SK-N-SH (cell line): ENCODE data around the gene CPNE1. TPM values are rescaled to one million over a fixed set of nuclear protein-coding genes. Genes with fewer than 3 reads are reported as not detected.

Experiments used
- CTCF ChIA-PET: fragments of 300-600, 350-600 bp; formaldehyde crosslinking; extraction: SDS; loops from one replicate; lab custom pipeline; 2021; lab: Yijun Ruan, JAX
- POLR2A ChIA-PET: fragments of 350-600 bp; sonication (Branson Sonifier 250); formaldehyde crosslinking; extraction: SDS; loops from one replicate; lab custom pipeline; 2020; ENCODE audit warnings: antibody characterized with exemption, inconsistent platforms; lab: Yijun Ruan, JAX
- DNase-seq: peaks from one replicate; pipeline ENCODE4 v3.0.0; 2012
- H2AFZ ChIP-seq: fragments of 200-600 bp; sonication (generic); 2 replicates; pipeline ENCODE4 v1.8.1; 2016; ENCODE audit warnings: antibody characterized with exemption, mild to moderate bottlenecking, low read depth
- H3F3A ChIP-seq: fragments of 200-600 bp; sonication (generic); replicated peaks from 2 replicates; pipeline ENCODE3; 2016; ENCODE audit warnings: antibody characterized with exemption, mild to moderate bottlenecking; ENCODE audit not compliant: insufficient read depth
- H3K27ac ChIP-seq, 2 experiments: fragments of 200-500 bp in 1 of 2; fragments of 200-600 bp in 1 of 2; sonication (Bioruptor generic) in 1 of 2; sonication (generic), shearing (Covaris generic) in 1 of 2; 2 replicates each; pipeline versions ENCODE4 v1.5.1 to v1.6.1; 2014 to 2016; ENCODE audit warnings: low read depth in 2 of 2, inconsistent platforms in 1 of 2, low read length in 1 of 2, mild to moderate bottlenecking in 1 of 2, mixed read lengths in 1 of 2
- H3K27me3 ChIP-seq: fragments of 200-600 bp; sonication (generic), shearing (Covaris generic); 2 replicates; pipeline ENCODE4 v1.6.1; 2016; ENCODE audit warnings: mixed run types; ENCODE audit not compliant: insufficient read depth
- H3K36me3 ChIP-seq, 2 experiments: fragments of 200-500 bp in 1 of 2; fragments of 200-600 bp in 1 of 2; sonication (Bioruptor generic) in 1 of 2; sonication (generic) in 1 of 2; replicated peaks in 1 of 2; 2 replicates each; pipeline versions ENCODE3 to v1.5.1; 2014 to 2016; ENCODE audit warnings: low read length in 1 of 2, mild to moderate bottlenecking in 1 of 2; ENCODE audit not compliant: insufficient read depth in 2 of 2, control insufficient read depth in 1 of 2
- H3K4me1 ChIP-seq, 2 experiments: fragments of 200-500 bp in 1 of 2; fragments of 200-600 bp in 1 of 2; sonication (Bioruptor generic) in 1 of 2; sonication (generic), shearing (Covaris generic) in 1 of 2; 2 replicates each; pipeline versions ENCODE4 v1.5.1 to v1.6.1; 2014 to 2016; ENCODE audit warnings: low read depth in 1 of 2, low read length in 1 of 2, mixed run types in 1 of 2; ENCODE audit not compliant: insufficient read depth in 2 of 2, control insufficient read depth in 1 of 2
- H3K4me2 ChIP-seq: fragments of 200-600 bp; sonication (generic), shearing (Covaris generic); 2 replicates; pipeline ENCODE4 v1.6.1; 2017; ENCODE audit warnings: mixed run types
- H3K4me3 ChIP-seq, 2 experiments: fragments of 200-500 bp in 1 of 2; fragments of 200-600 bp in 1 of 2; sonication (Bioruptor generic) in 1 of 2; sonication (generic), shearing (Covaris generic) in 1 of 2; 2 replicates each; pipeline versions ENCODE4 v1.5.1 to v1.8.1; 2014 to 2016; ENCODE audit warnings: low read depth in 2 of 2, inconsistent platforms in 1 of 2, low read length in 1 of 2, mild to moderate bottlenecking in 1 of 2, mixed read lengths in 1 of 2, moderate library complexity in 1 of 2
- H3K79me2 ChIP-seq: fragments of 200-600 bp; sonication (generic); 2 replicates; pipeline ENCODE4 v1.8.1; 2017; ENCODE audit warnings: mild to moderate bottlenecking; ENCODE audit not compliant: insufficient read depth
- H3K9ac ChIP-seq: fragments of 200-600 bp; sonication (generic); 2 replicates; pipeline ENCODE4 v1.6.1; 2017; ENCODE audit warnings: mixed run types
- H3K9me2 ChIP-seq: fragments of 200-600 bp; sonication (generic); 2 replicates; pipeline ENCODE4 v1.6.1; 2017; ENCODE audit warnings: mixed run types
- H3K9me3 ChIP-seq: fragments of 200-600 bp; sonication (generic); 2 replicates; pipeline ENCODE4 v1.6.1; 2017; ENCODE audit warnings: mixed run types, mild to moderate bottlenecking, moderate library complexity
- H4K20me1 ChIP-seq: fragments of 200-600 bp; sonication (generic); 2 replicates; pipeline ENCODE4 v1.6.1; 2017; ENCODE audit warnings: mild to moderate bottlenecking, mixed run types; ENCODE audit not compliant: insufficient read depth
- CHD2 ChIP-seq: fragments of 150-350 bp; IDR thresholded peaks from 2 replicates; pipeline ENCODE4 v1.6.1; 2018; ENCODE audit warnings: low read length; ENCODE audit not compliant: partially characterized antibody
- CTCF ChIP-seq: fragments of 200-600 bp; sonication (generic); IDR thresholded peaks from 2 replicates; pipeline ENCODE4 v1.6.1; 2017; ENCODE audit warnings: antibody characterized with exemption, mild to moderate bottlenecking, moderate library complexity
- EP300 ChIP-seq, 2 experiments: IDR thresholded peaks; 2 replicates each; pipeline versions ENCODE4 v1.4.0 to v1.6.1; 2012; ENCODE audit warnings: borderline replicate concordance in 1 of 2, low read depth in 1 of 2, low read length in 1 of 2
- EZH2phosphoT487 ChIP-seq: fragments of 200-600 bp; sonication (generic); IDR thresholded peaks from 2 replicates; pipeline ENCODE4 v1.6.1; 2017; ENCODE audit warnings: low read depth, mixed run types, mild to moderate bottlenecking, antibody characterized with exemption, moderate library complexity, borderline replicate concordance
- GATA2 ChIP-seq: sonication (generic); formaldehyde crosslinking; IDR thresholded peaks from 2 replicates; pipeline ENCODE4 v1.5.0; 2020; ENCODE audit warnings: mild to moderate bottlenecking, missing genetic modification reagents
- IRF3 ChIP-seq: fragments of 150-350 bp; IDR thresholded peaks from 2 replicates; pipeline ENCODE4 v1.6.1; 2016; ENCODE audit warnings: mild to moderate bottlenecking, low read depth, low read length
- JUND ChIP-seq: IDR thresholded peaks from 2 replicates; pipeline ENCODE4 v1.4.0; 2012
- MXI1 ChIP-seq: IDR thresholded peaks from 2 replicates; pipeline ENCODE4 v1.6.1; 2012; ENCODE audit warnings: mild to moderate bottlenecking, low read depth, low read length, improper control_type of control experiment
- NRF1 ChIP-seq: IDR thresholded peaks from 2 replicates; pipeline ENCODE4 v1.6.1; 2012; ENCODE audit warnings: low read depth, mild to moderate bottlenecking, low read length
- PBX3 ChIP-seq: IDR thresholded peaks from 2 replicates; pipeline ENCODE4; 2012
- RAD21 ChIP-seq: IDR thresholded peaks from 2 replicates; pipeline ENCODE4 v1.6.1; 2012; ENCODE audit warnings: mild to moderate bottlenecking, low read length
- RCOR1 ChIP-seq: fragments of 150-350 bp; IDR thresholded peaks from 2 replicates; pipeline ENCODE4 v1.6.1; 2017; ENCODE audit warnings: antibody characterized with exemption, low read length
- RXRA ChIP-seq: IDR thresholded peaks from 2 replicates; pipeline ENCODE4 v1.4.0; 2012; ENCODE audit warnings: low read depth, mild to moderate bottlenecking, borderline replicate concordance
- SIN3A ChIP-seq: IDR thresholded peaks from 2 replicates; pipeline ENCODE4 v1.6.1; 2012; ENCODE audit warnings: low read depth, mild to moderate bottlenecking, low read length, moderate library complexity, borderline replicate concordance
- USF2 ChIP-seq: fragments of 150-350 bp; IDR thresholded peaks from 2 replicates; pipeline ENCODE4 v1.6.1; 2017; ENCODE audit warnings: antibody characterized with exemption, low read length, low read depth, borderline replicate concordance
- YY1 ChIP-seq: IDR thresholded peaks from 2 replicates; pipeline ENCODE4 v1.4.0; 2012; ENCODE audit warnings: low read depth, mild to moderate bottlenecking
- ZBTB33 ChIP-seq: IDR thresholded peaks from 2 replicates; pipeline ENCODE4 v1.4.0; 2012; ENCODE audit warnings: low read depth, borderline replicate concordance
- WGBS: methylation state at CpG from one replicate; pipeline ENCODE4 v1.1.6; 2017; ENCODE audit warnings: low lambda C conversion rate; 5-methylcytosine and 5-hydroxymethylcytosine counted together
- polyA plus RNA-seq, 3 experiments: library from polyadenylated mRNA; depleted of rRNA; stranded (reverse); fragments of >200 nt; gene quantifications; 2 replicates each; pipeline ENCODE4 v1.2.3, GENCODE V29; 2012

The CPNE1 gene
- polyA plus RNA-seq, 1 of the 3 experiments (the other 2 are of a cell fraction) = 279 TPM

- POLR2A ChIA-PET = no interaction called here
- no peaks in the 10 kb centered on the region for H4K20me1 ChIP-seq
- H3K79me2 ChIP-seq = no peaks in the 10 kb centered on the region
- WGBS = 97% methylated on average over 1 of the region's 1 CpG
- no peak overlapping the region for H3K4me2 ChIP-seq
- H3K27ac ChIP-seq = no peak overlapping the region
- TF ChIP-seq ZBTB33 (no peak), RAD21 (no peak), PBX3 (no peak), RXRA (no peak), YY1 (no peak), GATA2 (CRISPR knock-in tag) (no peak), CHD2 (no peak), EZH2phosphoT487 (no peak), EP300 (IDR thresholded peaks at IDR 0.05; ENCODE audit: borderline replicate concordance in 1 of 2, low read depth in 1 of 2, low read length in 1 of 2) (no peak), SIN3A (no peak), NRF1 (no peak), CTCF (no peak), RCOR1 (no peak), USF2 (no peak), JUND (no peak), MXI1 (no peak), IRF3 (no peak)
- H3K9me3 ChIP-seq = no peaks in the 10 kb centered on the region
- H3K4me1 ChIP-seq = no peaks in the 10 kb centered on the region
- H3K9me2 ChIP-seq = no peaks in the 10 kb centered on the region
- no peak overlapping the region for H3K9ac ChIP-seq
- no peaks in the 10 kb centered on the region for H3K27me3 ChIP-seq
- H2AFZ ChIP-seq = no peak overlapping the region
- H3K4me3 ChIP-seq = no peak overlapping the region
- DNase-seq = no peak
- CTCF ChIA-PET = no interaction called here
- no peaks in the 10 kb centered on the region for H3F3A ChIP-seq
- H3K36me3 ChIP-seq = peaks cover 4 to 10% of the 10 kb centered on the region in 2 experiments
These were observed 17.3 kb upstream of the CPNE1 start for GRCh38 chr20:35681960-35682359.
